AG09319 (cell line): ENCODE results near the gene FAM222B.
"Not testable (repeated sequence)": the region's sequence is repeated elsewhere in the genome, so short reads cannot be mapped to it uniquely, and the experiment has no call there.

Experiments used
- DNase-seq: peaks from one replicate; pipeline ENCODE4 v3.0.0-alpha.2; 2010; ENCODE audit warnings: low read depth; ENCODE audit errors: extremely low read depth
- CTCF ChIP-seq: IDR thresholded peaks from 2 replicates; pipeline ENCODE4 v1.5.1; 2011; ENCODE audit warnings: low read depth, mild to moderate bottlenecking, inconsistent platforms, low read length, moderate library complexity

Gene FAM222B

GRCh38 chr17:28812091-28812747 is 30.4 kb downstream of the FAM222B start:
- peak; percentile 85 for DNase-seq

GRCh38 chr17:28811651-28812090 is 30.9 kb downstream of the FAM222B start:
- no peak for DNase-seq

More at GRCh38 chr17:28812091-28812747, 30.4 kb downstream of the FAM222B start:
- no peak for TF ChIP-seq CTCF

GRCh38 chr17:28810437-28810836 is 32.2 kb downstream of the FAM222B start:
- no peak for DNase-seq
- no peak for TF ChIP-seq CTCF

More at GRCh38 chr17:28811651-28812090, 30.9 kb downstream of the FAM222B start:
- no peak; the same call in 1 of the 2 replicates for TF ChIP-seq CTCF

- no peak for TF ChIP-seq CTCF
- DNase-seq = peak; percentile 70
These were observed 34.5 kb downstream of the FAM222B start for GRCh38 chr17:28807925-28808634.

DNA sequence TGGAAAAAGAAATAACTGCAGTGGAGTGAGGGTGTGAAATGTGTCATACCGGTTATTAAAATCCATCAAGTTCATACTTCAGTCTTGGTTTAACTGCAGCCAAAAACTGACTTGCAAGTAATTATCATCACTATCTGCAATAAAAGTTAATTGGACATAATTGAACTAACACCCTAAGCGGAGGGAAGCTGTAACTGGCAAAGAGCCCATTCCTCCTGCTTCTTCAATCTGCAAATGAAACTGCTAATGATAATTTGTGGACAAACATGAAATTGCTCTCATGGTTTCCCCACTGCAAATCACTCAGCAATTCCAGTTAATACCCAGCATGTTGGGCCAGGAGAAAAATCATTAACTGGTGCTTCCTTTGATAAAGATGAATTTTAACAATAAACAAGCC is 46.5 kb downstream of the FAM222B start:
- no peak for DNase-seq

GRCh38 chr17:28794846-28795441 is 47.6 kb downstream of the FAM222B start:
- not testable (repeated sequence) for DNase-seq

More for the DNA sequence above, 46.5 kb downstream of the FAM222B start:
- no peak for TF ChIP-seq CTCF

- TF ChIP-seq CTCF = no peak
- DNase-seq = no peak
These were observed 49.5 kb downstream of the FAM222B start for GRCh38 chr17:28792877-28793661.
